Measurements from ENCODE around the gene MED25.

DNA sequence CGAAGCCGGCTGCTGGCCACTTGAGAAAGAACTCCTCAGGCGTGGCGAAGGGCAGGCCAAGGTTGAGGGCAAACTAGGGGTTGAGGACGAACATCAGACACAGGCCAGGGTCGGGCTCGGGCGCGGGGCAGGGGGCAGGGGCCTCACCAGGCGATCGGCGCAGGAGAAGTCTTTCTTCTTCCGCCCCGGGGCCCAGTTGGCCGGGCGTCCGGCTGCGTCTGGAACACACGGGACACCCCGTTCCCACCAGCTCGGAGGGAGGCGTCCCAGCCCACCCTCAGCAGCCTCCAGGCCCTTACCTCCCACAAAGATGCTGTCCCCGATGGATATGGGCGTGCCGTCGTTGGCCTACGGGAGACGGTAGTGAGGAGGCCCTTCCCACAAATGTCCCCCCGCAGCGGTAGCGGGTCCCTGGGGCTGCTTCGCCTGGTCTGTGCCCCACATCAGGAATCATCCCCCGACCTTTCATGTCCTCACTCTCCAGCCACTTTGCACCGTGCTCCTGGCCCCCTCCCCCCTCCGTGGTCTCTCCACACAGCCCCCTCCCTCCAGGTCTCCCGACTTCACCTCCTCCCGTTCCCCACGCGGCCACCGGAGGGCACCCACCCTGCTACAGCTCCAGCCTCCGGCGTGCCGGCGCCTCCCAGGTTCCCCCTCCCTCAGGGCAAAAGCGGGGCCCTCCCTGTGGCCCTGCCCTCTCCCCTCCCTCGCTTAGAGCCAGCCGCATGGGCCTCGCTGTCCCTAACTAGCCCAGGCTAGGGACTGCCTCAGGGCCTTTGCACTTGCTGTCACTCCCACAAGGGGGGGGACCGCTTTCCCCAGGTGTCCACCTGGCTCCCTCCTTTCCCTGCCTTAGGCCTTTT lies 44.5 kb downstream of the MED25 start:
- TF ChIP-seq, protein P1, sequence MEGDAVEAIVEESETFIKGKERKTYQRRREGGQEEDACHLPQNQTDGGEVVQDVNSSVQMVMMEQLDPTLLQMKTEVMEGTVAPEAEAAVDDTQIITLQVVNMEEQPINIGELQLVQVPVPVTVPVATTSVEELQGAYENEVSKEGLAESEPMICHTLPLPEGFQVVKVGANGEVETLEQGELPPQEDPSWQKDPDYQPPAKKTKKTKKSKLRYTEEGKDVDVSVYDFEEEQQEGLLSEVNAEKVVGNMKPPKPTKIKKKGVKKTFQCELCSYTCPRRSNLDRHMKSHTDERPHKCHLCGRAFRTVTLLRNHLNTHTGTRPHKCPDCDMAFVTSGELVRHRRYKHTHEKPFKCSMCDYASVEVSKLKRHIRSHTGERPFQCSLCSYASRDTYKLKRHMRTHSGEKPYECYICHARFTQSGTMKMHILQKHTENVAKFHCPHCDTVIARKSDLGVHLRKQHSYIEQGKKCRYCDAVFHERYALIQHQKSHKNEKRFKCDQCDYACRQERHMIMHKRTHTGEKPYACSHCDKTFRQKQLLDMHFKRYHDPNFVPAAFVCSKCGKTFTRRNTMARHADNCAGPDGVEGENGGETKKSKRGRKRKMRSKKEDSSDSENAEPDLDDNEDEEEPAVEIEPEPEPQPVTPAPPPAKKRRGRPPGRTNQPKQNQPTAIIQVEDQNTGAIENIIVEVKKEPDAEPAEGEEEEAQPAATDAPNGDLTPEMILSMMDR (conservative IDR thresholded peaks at IDR 0.05; ENCODE audit: low read depth, low read length), result peak; percentile 66
- TF ChIP-seq EZH2phosphoT487 (IDR thresholded peaks at IDR 0.05; ENCODE audit: borderline replicate concordance, low read length), result no peak
